GM12878 (cell line): ENCODE results near the gene CTH. TPM values are rescaled to one million over a fixed set of nuclear protein-coding genes. Genes with fewer than 3 reads are reported as not detected.

Experiments
- ATAC-seq: fragments of 200-7000 bp; cut with Tn5 transposase; 3 replicates; pipeline ENCODE4 v1.9.1; 2020; ENCODE audit warnings: mild to moderate bottlenecking, moderate library complexity
- BruUV-seq: library from RNA; stranded (reverse); fragments of 400-500 nt; replicated peaks from 2 replicates; lab custom pipeline; 2021; lab: Mats Ljungman, UMichigan
- CTCF ChIA-PET: fragments of 300-600 bp; sonication (Branson Sonifier 250); formaldehyde crosslinking; extraction: SDS; loops from one replicate; lab custom pipeline; 2021; ENCODE audit warnings: inconsistent platforms; lab: Yijun Ruan, JAX
- POLR2A ChIA-PET: fragments of 350-600 bp; formaldehyde crosslinking; extraction: SDS; loops from one replicate; lab custom pipeline; 2021; ENCODE audit warnings: inconsistent platforms; lab: Charles Lee
- RAD21 ChIA-PET: fragments of 300-600 bp; sonication (Branson Sonifier 250); formaldehyde crosslinking; loops from one replicate; lab custom pipeline; 2023; ENCODE audit warnings: antibody characterized with exemption; ENCODE audit not compliant: unreplicated experiment; lab: Charles Lee
- SMC1A ChIA-PET: fragments of 300-600 bp; sonication (Branson Sonifier 250); formaldehyde crosslinking; loops from one replicate; lab custom pipeline; 2023; ENCODE audit not compliant: unreplicated experiment, uncharacterized antibody; lab: Charles Lee
- DNase-seq: peaks from one replicate; pipeline ENCODE4 v3.0.0-alpha.2; 2011; ENCODE audit warnings: low read depth, low spot score
- FAIRE-seq: peaks from 3 replicates; lab custom pipeline; 2011; peaks lifted over from hg19 to GRCh38; lab: Jason Lieb, UNC
- H2AFZ ChIP-seq: 2 replicates; pipeline ENCODE4 v1.6.0; 2011; ENCODE audit warnings: low read depth, low read length, control low read depth; ENCODE audit not compliant: control insufficient read depth
- H3K27ac ChIP-seq: 2 replicates; pipeline ENCODE4 v1.5.1; 2011; ENCODE audit warnings: control low read depth; ENCODE audit not compliant: control insufficient read depth, insufficient read depth
- H3K27me3 ChIP-seq, 2 experiments: replicated peaks in 1 of 2; 2 replicates each; pipeline versions ENCODE4 v1.6.0 to v1.6.1; 2011; ENCODE audit warnings: low read length in 1 of 2; ENCODE audit not compliant: control insufficient read depth in 2 of 2, insufficient read depth in 2 of 2
- H3K36me3 ChIP-seq, 2 experiments: 2 replicates each; pipeline ENCODE4 v1.5.1; 2011; ENCODE audit warnings: low read length in 1 of 2; ENCODE audit not compliant: control insufficient read depth in 2 of 2, insufficient read depth in 2 of 2
- H3K4me1 ChIP-seq: 2 replicates; pipeline ENCODE4 v1.6.1; 2011; ENCODE audit warnings: mild to moderate bottlenecking, low read length, moderate library complexity, mixed read lengths; ENCODE audit not compliant: control insufficient read depth, insufficient read depth
- H3K4me2 ChIP-seq: 2 replicates; pipeline ENCODE4 v1.6.0; 2011; ENCODE audit warnings: control low read depth; ENCODE audit not compliant: control insufficient read depth, insufficient read depth
- H3K4me3 ChIP-seq: fragments of 200-600 bp; sonication (generic); 2 replicates; pipeline ENCODE4 v1.5.1; 2016
- H3K79me2 ChIP-seq: 2 replicates; pipeline ENCODE4 v1.6.0; 2011; ENCODE audit warnings: low read length; ENCODE audit not compliant: control insufficient read depth, insufficient read depth
- H3K9ac ChIP-seq: 2 replicates; pipeline ENCODE4 v1.8.0; 2011; ENCODE audit warnings: low read length, control low read depth, mixed read lengths; ENCODE audit not compliant: control insufficient read depth, insufficient read depth
- H3K9me3 ChIP-seq: replicated peaks from 3 replicates; pipeline ENCODE4 v1.5.1; 2011; ENCODE audit warnings: mild to moderate bottlenecking, low read length; ENCODE audit not compliant: control insufficient read depth, insufficient read depth
- H4K20me1 ChIP-seq: 2 replicates; pipeline ENCODE4 v1.6.0; 2011; ENCODE audit not compliant: control insufficient read depth, insufficient read depth
- ASH2L ChIP-seq: fragments of 300-600, 200-600 bp; sonication (generic); IDR thresholded peaks from 2 replicates; pipeline ENCODE4 v1.6.1; 2017; ENCODE audit warnings: low read depth, mild to moderate bottlenecking, borderline replicate concordance
- BRCA1 ChIP-seq: IDR thresholded peaks from 2 replicates; pipeline ENCODE4 v1.6.1; 2011; ENCODE audit warnings: low read depth, low read length, improper control_type of control experiment
- CEBPZ ChIP-seq: fragments of 150-350 bp; IDR thresholded peaks from 2 replicates; pipeline ENCODE4 v1.6.1; 2016; ENCODE audit warnings: low read depth, low read length
- E4F1 ChIP-seq: fragments of 450-650 bp; IDR thresholded peaks from 2 replicates; pipeline ENCODE4 v1.6.1; 2018; ENCODE audit warnings: borderline replicate concordance, mild to moderate bottlenecking; ENCODE audit not compliant: partially characterized antibody
- EED ChIP-seq: sonication (generic); IDR thresholded peaks from 2 replicates; pipeline ENCODE4 v1.6.1; 2016; ENCODE audit warnings: antibody characterized with exemption, low read depth
- FOXK2 ChIP-seq: fragments of 450-650 bp; IDR thresholded peaks from 2 replicates; pipeline ENCODE4 v1.6.1; 2017; ENCODE audit warnings: mild to moderate bottlenecking, moderate library complexity
- FOXM1 ChIP-seq: IDR thresholded peaks from 2 replicates; pipeline ENCODE4 v1.6.1; 2012; ENCODE audit warnings: low read depth, mild to moderate bottlenecking, inconsistent platforms, low read length, moderate library complexity
- HCFC1 ChIP-seq: fragments of 150-350 bp; IDR thresholded peaks from 2 replicates; pipeline ENCODE4 v1.6.1; 2014; ENCODE audit warnings: low read length
- HDGF ChIP-seq: fragments of 450-650 bp; IDR thresholded peaks from 2 replicates; pipeline ENCODE4 v1.6.1; 2016; ENCODE audit warnings: antibody characterized with exemption
- HSF1 ChIP-seq: fragments of 150-350 bp; IDR thresholded peaks from 2 replicates; pipeline ENCODE4 v1.6.1; 2014; ENCODE audit warnings: mild to moderate bottlenecking, low read depth, low read length
- IRF5 ChIP-seq: fragments of 450-650 bp; IDR thresholded peaks from 2 replicates; pipeline ENCODE4 v1.6.1; 2017; ENCODE audit warnings: borderline replicate concordance
- MEF2A ChIP-seq: IDR thresholded peaks from 2 replicates; pipeline ENCODE4 v1.6.1; 2011; ENCODE audit warnings: low read depth, mild to moderate bottlenecking, low read length, moderate library complexity; ENCODE audit not compliant: insufficient read depth
- POLR2AphosphoS2 ChIP-seq: IDR thresholded peaks from 2 replicates; pipeline ENCODE4 v1.6.1; 2011; ENCODE audit warnings: low read depth, mild to moderate bottlenecking, low read length, improper control_type of control experiment, moderate library complexity
- SIN3A ChIP-seq: IDR thresholded peaks from 2 replicates; pipeline ENCODE4 v1.6.1; 2012; ENCODE audit warnings: low read depth, low read length, improper control_type of control experiment
- STAT3 ChIP-seq: IDR thresholded peaks from 2 replicates; pipeline ENCODE4 v1.6.1; 2011; ENCODE audit warnings: low read depth, low read length, improper control_type of control experiment
- TARDBP ChIP-seq: IDR thresholded peaks from 2 replicates; pipeline ENCODE4 v1.6.1; 2016; ENCODE audit warnings: borderline replicate concordance
- WGBS: methylation state at CpG from one replicate; pipeline ENCODE4 v1.1.6; 2016; ENCODE audit warnings: low lambda C conversion rate; ENCODE audit not compliant: insufficient replicate concordance, insufficient coverage; ENCODE audit errors: missing lambda C conversion rate; 5-methylcytosine and 5-hydroxymethylcytosine counted together
- in situ Hi-C: fragments of 300-500 bp; cut with MboI; formaldehyde crosslinking; loops from 9 replicates; pipeline ENCODE4 v1.14.3; 2018; ENCODE audit warnings: mixed read lengths
- intact Hi-C: fragments of 100-400 bp; cut with micrococcal nuclease; formaldehyde crosslinking; loops from one replicate; pipeline ENCODE4 v1.14.2; 2022; ENCODE audit not compliant: unreplicated experiment
- polyA plus RNA-seq, 11 experiments: library from polyadenylated mRNA; depleted of rRNA in 4 of 11; unstranded in 6 of 11; stranded (reverse) in 5 of 11; fragments of >200 nt; fragmentation: Nextera tagmentation in 4 of 11; fragmentation: Illumina TruSeq in 1 of 11; extraction: Ambion mirVana in 4 of 11; extraction: Trizol in 1 of 11; gene quantifications; 1 replicate in 1 of 11; 2 replicates in 10 of 11; pipeline versions ENCODE4 v1.2.1 to v1.2.3, GENCODE V29; 2011 to 2016; ENCODE audit warnings: inconsistent platforms in 2 of 11, missing spikeins in 2 of 11, low read depth in 1 of 11
- total RNA-seq, 4 experiments: library from RNA; depleted of rRNA in 3 of 4; stranded (reverse); fragments of >200 nt in 3 of 4; fragmentation: Illumina TruSeq in 1 of 4; extraction: Trizol in 1 of 4; gene quantifications; 2 replicates each; pipeline versions ENCODE4 v1.2.1 to v1.2.3, GENCODE V29; 2013 to 2021

CTH gene
- total and polyA plus RNA-seq, 10 of the 15 experiments (the other 5 are each of a cell fraction or from before 2014, with no cell fraction given), result 6.3 to 17.5 (median 10.4) TPM

- H3K36me3 ChIP-seq, result peaks cover 0 to 6% of the 10 kb centered on the region in 2 experiments; a peak in 2 of 4 replicates
- H2AFZ ChIP-seq, result no peak overlapping the region
- no peak for ATAC-seq
- H3K9me3 ChIP-seq, result no peaks in the 10 kb centered on the region
- H3K79me2 ChIP-seq, result no peaks in the 10 kb centered on the region
- no peak overlapping the region for H3K27ac ChIP-seq
- ChIA-PET CTCF (interaction anchor here (1.0 kb wide), 1 partner anchor 105 kb away, joined by 3 read pairs; no protein-coding TSS in a partner anchor), POLR2A (interaction anchor here (0.7 kb wide), 1 partner anchor 18 kb away, joined by 4 read pairs; no protein-coding TSS in a partner anchor), SMC1A (no interaction called here), RAD21 (no interaction called here)
- BruUV-seq, result no TSS peak
- no peak overlapping the region for H3K9ac ChIP-seq
- H4K20me1 ChIP-seq, result no peaks in the 10 kb centered on the region
- H3K4me3 ChIP-seq, result no peak overlapping the region
- 67% methylated on average over 4 of the region's 4 CpGs for WGBS
- in situ Hi-C loops (no loop called here), intact Hi-C loops (no loop called here)
- no peak for DNase-seq
- TF ChIP-seq HCFC1 (no peak), EED (no peak), STAT3 (no peak), TARDBP (no peak), POLR2AphosphoS2 (no peak), FOXK2 (no peak), FOXM1 (no peak), BRCA1 (no peak), CEBPZ (no peak), HSF1 (no peak), IRF5 (no peak), SIN3A (no peak), MEF2A (no peak), HDGF (no peak), E4F1 (no peak), ASH2L (no peak)
- FAIRE-seq, result no peak
- no peaks in the 10 kb centered on the region for H3K27me3 ChIP-seq
- no peak overlapping the region for H3K4me2 ChIP-seq
- peaks cover 9% of the 10 kb centered on the region; the same call in 1 of the 2 replicates for H3K4me1 ChIP-seq
Measured at GRCh38 chr1:70420320-70420719, 9.3 kb downstream of the CTH start.
